ENCODE results near the gene FAM24B. TPM values are rescaled to one million over a fixed set of nuclear protein-coding genes. Genes with fewer than 3 reads are reported as not detected.
"Not testable (repeated sequence)": the region's sequence is repeated elsewhere in the genome, so short reads cannot be mapped to it uniquely, and the experiment has no call there.

The FAM24B gene
- total RNA-seq, 3 donors from 2014 or later: 3.7 to 6.6 (median 5.4) TPM

DNA sequence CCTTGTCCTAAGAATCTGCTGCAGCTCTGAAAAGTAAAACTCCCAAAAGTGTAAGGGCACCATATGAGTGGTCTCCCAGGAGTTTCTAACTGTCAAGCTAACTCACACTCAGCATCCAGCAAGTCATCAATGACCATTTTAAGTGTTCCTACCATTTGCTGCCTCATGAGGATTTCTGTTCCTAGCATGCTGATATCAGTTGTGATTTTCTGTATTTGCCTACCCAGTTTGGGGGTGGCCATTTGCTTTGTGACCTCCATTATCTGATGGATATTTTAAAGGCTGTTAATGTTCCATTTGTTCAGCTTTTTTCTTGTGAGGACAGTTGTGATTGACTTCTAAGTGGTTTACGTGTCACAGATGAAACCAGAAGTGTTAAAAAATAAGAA, 2.9 kb downstream of the FAM24B start:
- no peak overlapping the region for H3K27ac ChIP-seq
- H3K27me3 ChIP-seq: no peaks in the 10 kb centered on the region
- DNase-seq (ENCODE audit: low spot score in 2 of 2): no peak
- no peak overlapping the region for H3K4me3 ChIP-seq
- no peaks in the 10 kb centered on the region for H3K4me1 ChIP-seq
- TF ChIP-seq, protein P1, sequence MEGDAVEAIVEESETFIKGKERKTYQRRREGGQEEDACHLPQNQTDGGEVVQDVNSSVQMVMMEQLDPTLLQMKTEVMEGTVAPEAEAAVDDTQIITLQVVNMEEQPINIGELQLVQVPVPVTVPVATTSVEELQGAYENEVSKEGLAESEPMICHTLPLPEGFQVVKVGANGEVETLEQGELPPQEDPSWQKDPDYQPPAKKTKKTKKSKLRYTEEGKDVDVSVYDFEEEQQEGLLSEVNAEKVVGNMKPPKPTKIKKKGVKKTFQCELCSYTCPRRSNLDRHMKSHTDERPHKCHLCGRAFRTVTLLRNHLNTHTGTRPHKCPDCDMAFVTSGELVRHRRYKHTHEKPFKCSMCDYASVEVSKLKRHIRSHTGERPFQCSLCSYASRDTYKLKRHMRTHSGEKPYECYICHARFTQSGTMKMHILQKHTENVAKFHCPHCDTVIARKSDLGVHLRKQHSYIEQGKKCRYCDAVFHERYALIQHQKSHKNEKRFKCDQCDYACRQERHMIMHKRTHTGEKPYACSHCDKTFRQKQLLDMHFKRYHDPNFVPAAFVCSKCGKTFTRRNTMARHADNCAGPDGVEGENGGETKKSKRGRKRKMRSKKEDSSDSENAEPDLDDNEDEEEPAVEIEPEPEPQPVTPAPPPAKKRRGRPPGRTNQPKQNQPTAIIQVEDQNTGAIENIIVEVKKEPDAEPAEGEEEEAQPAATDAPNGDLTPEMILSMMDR (IDR thresholded peaks at IDR 0.05): no peak
- TF ChIP-seq POLR2A (IDR thresholded peaks at IDR 0.05) (no peak), POLR2AphosphoS5 (IDR thresholded peaks at IDR 0.05) (no peak)
- intact Hi-C loops (cut with DNase I; ENCODE audit: low total_unique reads): no loop called here
- no peaks in the 10 kb centered on the region for H3K9me3 ChIP-seq
- H3K36me3 ChIP-seq: no peaks in the 10 kb centered on the region

DNA sequence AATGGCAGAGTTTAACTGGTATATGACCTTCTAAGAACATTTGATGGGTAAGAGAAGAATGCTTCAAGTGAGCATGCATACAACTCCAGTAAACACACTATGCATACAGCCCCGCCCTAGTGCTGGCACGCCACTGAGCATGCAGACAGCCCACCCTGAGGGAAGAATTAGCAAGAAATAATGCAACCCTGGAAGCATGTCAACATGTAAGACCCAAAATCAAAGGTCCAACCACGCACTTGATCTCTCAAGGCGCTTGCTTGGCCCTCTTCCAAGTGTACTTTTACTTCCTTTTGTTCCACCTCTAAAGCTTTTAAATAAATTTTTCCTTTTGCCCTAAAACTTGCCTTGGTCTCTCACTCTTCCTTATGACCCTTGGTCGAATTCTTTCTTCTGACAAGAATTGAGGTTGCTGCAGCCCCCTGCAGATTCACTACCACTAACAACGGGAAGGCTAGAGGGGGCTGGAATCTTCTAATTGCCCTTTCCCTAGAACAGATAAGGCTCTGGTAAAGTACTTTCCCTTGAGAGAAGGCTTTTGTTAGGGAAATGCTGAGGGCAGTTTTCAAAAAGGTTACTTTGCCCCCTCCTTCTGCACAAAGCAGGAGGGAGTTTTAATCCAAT, 3.4 kb downstream of the FAM24B start:
- intact Hi-C loops (cut with DNase I; ENCODE audit: low total_unique reads): no loop called here
- H3K36me3 ChIP-seq: no peaks in the 10 kb centered on the region

DNA sequence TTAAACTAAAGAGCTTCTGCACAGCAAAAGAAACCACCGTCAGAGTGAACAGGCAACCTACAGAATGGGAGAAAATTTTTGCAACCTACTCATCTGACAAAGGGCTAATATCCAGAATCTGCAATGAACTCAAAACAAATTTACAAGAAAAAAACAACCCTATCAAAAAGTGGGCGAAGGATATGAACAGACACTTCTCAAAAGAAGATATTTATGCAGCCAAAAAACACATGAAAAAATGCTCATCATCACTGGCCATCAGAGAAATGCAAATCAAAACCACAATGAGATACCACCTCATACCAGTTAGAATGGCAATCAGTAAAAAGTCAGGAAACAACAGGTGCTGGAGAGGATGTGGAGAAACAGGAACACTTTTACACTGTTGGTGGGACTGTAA, 7.4 kb downstream of the FAM24B start:
- H3K27ac ChIP-seq; H3K36me3 ChIP-seq; H3K4me3 ChIP-seq; H3K4me1 ChIP-seq; intact Hi-C loops (cut with DNase I; ENCODE audit: low total_unique reads); DNase-seq (ENCODE audit: low spot score in 2 of 2); H3K27me3 ChIP-seq; H3K9me3 ChIP-seq: not testable (repeated sequence)

More for the DNA sequence above, 3.4 kb downstream of the FAM24B start:
- no peak for DNase-seq (ENCODE audit: low spot score in 2 of 2)
- Histone ChIP-seq H3K4me3 (no peak overlapping the region), H3K27me3 (no peaks in the 10 kb centered on the region), H3K9me3 (no peaks in the 10 kb centered on the region), H3K4me1 (no peaks in the 10 kb centered on the region), H3K27ac (no peak overlapping the region)
- TF ChIP-seq, protein P1 (IDR thresholded peaks at IDR 0.05): no peak
- TF ChIP-seq POLR2AphosphoS5 (IDR thresholded peaks at IDR 0.05) (no peak), POLR2A (IDR thresholded peaks at IDR 0.05) (no peak)

DNA sequence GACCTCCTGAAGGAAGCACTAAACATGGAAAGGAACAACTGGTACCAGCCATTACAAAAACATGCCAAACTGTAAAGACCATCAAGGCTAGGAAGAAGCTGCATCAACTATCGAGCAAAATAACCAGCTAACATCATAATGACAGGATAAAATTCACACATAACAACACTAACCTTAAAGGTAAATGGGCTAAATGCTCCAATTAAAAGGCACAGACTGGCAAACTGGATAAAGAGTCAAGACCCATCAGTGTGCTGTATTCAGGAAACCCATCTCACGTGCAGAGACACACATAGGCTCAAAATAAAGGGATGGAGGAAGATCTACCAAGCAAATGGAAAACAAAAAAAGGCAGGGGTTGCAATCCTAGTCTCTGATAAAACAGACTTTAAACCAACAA, 10.6 kb downstream of the FAM24B start:
- H3K9me3 ChIP-seq; H3K36me3 ChIP-seq; H3K27ac ChIP-seq; DNase-seq (ENCODE audit: low spot score in 2 of 2); intact Hi-C loops (cut with DNase I; ENCODE audit: low total_unique reads); H3K4me3 ChIP-seq; H3K4me1 ChIP-seq; H3K27me3 ChIP-seq: not testable (repeated sequence)

DNA sequence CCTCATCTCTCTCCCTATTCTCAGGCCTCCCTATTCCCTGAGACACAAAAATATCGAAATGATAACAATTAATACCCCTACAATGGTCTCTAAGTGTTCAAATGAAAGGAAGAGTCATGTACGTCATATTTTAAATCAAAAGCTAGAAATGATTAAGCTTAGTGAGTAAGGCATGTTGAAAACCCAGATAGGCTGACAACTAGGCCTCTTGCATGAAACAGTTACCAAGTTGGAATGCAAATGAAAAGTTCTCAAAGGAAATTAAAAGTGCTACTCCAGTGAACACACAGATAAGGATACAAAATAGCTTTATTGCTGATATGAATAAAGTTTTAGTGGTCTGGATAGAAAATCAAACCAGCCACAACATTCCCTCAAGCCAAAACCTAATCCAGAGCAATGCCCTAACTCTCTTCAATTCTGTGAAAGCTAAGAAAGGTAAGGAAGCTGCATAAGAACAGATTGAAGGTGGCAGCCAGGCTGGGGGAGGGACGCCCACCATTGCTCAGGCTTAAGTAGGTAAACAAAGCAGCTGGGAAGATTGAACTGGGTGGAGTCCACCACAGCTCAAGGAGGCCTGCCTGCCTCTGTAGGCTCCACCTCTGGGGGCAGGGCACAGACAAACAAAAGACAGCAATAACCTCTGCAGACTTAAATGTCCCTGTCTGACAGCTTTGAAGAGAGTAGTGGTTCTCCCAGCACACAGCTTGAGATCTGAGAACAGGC, 12.5 kb downstream of the FAM24B start:
- DNase-seq (ENCODE audit: low spot score in 2 of 2); intact Hi-C loops (cut with DNase I; ENCODE audit: low total_unique reads); H3K27me3 ChIP-seq; H3K36me3 ChIP-seq; H3K27ac ChIP-seq; H3K9me3 ChIP-seq; H3K4me3 ChIP-seq; H3K4me1 ChIP-seq: not testable (repeated sequence)

DNA sequence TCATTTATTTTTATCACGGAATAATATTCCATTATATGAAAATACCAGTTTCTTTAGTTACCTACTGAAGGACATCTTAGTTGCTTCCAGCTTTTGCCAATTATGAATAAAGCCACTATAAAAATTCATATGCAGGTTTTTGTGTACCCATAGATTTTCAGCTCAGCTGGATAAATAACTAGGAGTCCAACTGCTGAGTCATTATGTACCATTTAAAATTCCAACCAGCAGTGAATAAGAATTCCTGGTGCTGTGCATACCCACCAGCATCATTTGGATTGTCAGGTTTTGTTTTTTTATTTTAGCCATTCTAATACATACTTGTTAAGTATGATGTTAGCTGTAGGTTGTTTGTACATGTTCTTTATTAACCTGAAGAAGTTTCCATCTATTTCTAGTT, 14.5 kb downstream of the FAM24B start:
- Histone ChIP-seq H3K27ac (no peak overlapping the region), H3K4me1 (no peaks in the 10 kb centered on the region), H3K4me3 (no peak overlapping the region), H3K27me3 (no peaks in the 10 kb centered on the region), H3K36me3 (no peaks in the 10 kb centered on the region), H3K9me3 (no peaks in the 10 kb centered on the region)
- intact Hi-C loops (cut with DNase I; ENCODE audit: low total_unique reads): no loop called here
- no peak for DNase-seq (ENCODE audit: low spot score in 2 of 2)
- TF ChIP-seq, protein P1 (IDR thresholded peaks at IDR 0.05): no peak
- TF ChIP-seq POLR2A (IDR thresholded peaks at IDR 0.05): no peak
- no peak for TF ChIP-seq POLR2AphosphoS5 (IDR thresholded peaks at IDR 0.05)
